Activated CD4-positive, alpha-beta T cell treated with anti-CD3 and anti-CD28 coated beads for 36 hours (primary cell): Measurements from ENCODE around the gene OR5AN1. TPM values are rescaled to one million over a fixed set of nuclear protein-coding genes. Genes with fewer than 3 reads are reported as not detected.
"Not testable (repeated sequence)": the region's sequence is repeated elsewhere in the genome, so short reads cannot be mapped to it uniquely, and the experiment has no call there.

ENCODE experiments used
- ATAC-seq: fragments of 200-7000 bp; cut with Tn5 transposase; one replicate; pipeline ENCODE4 v1.10.0; 2021; ENCODE audit warnings: mild to moderate bottlenecking, moderate library complexity
- CTCF ChIA-PET: fragments of 350-600 bp; sonication (Branson Sonifier 250); formaldehyde crosslinking; loops from one replicate; lab custom pipeline; 2021; ENCODE audit warnings: antibody characterized with exemption; lab: Charles Lee
- POLR2A ChIA-PET: fragments of 350-600 bp; sonication (Branson Sonifier 250); formaldehyde crosslinking; loops from one replicate; lab custom pipeline; 2021; ENCODE audit warnings: antibody characterized with exemption, inconsistent platforms; lab: Charles Lee
- DNase-seq: peaks from one replicate; pipeline ENCODE4 v3.0.0-alpha.2; 2020
- H3K27ac Mint-ChIP-seq: one replicate; pipeline ENCODE4 v1.8.0; 2021; ENCODE audit warnings: mixed read lengths
- H3K27me3 Mint-ChIP-seq: one replicate; pipeline ENCODE4 v1.8.0; 2021; ENCODE audit warnings: mixed read lengths
- H3K36me3 Mint-ChIP-seq: one replicate; pipeline ENCODE4 v1.8.0; 2021; ENCODE audit warnings: low read depth, mixed read lengths
- H3K4me1 Mint-ChIP-seq: one replicate; pipeline ENCODE4 v1.8.0; 2021; ENCODE audit warnings: mixed read lengths
- H3K4me3 Mint-ChIP-seq: one replicate; pipeline ENCODE4 v1.8.0; 2021; ENCODE audit warnings: mild to moderate bottlenecking, moderate library complexity, mixed read lengths
- H3K9me3 Mint-ChIP-seq: one replicate; pipeline ENCODE4 v1.8.0; 2021; ENCODE audit warnings: low read depth, mixed read lengths
- intact Hi-C, 2 experiments: fragments of 100-400 bp; cut with DNase I in 1 of 2; cut with micrococcal nuclease in 1 of 2; formaldehyde crosslinking; loops; one replicate each; pipeline versions ENCODE4 v1.14.2 to v1.15.1; 2022 to 2024; cut with DNase I, micrococcal nuclease
- total RNA-seq, 2 experiments: library from RNA; stranded (reverse); gene quantifications; one replicate each; pipeline ENCODE4 v1.2.3, GENCODE V29; 2021

The OR5AN1 gene
- not detected for total RNA-seq

GRCh38 chr11:59358595-59358994, at the start of gene OR5AN1:
Gene OR5AN1 (plus strand): TSS chr11:59358895. CDS start chr11:59364459, 5,564 bp downstream.
- ATAC-seq, result no peak
- H3K4me1 Mint-ChIP-seq, result no peaks in the 10 kb centered on the region

GRCh38 chr11:59335001-59335400, 23.7 kb upstream of the OR5AN1 start:
- peaks cover 15% of the 10 kb centered on the region for H3K27me3 Mint-ChIP-seq
- H3K4me3 Mint-ChIP-seq, result no peak overlapping the region
- no peak overlapping the region for H3K27ac Mint-ChIP-seq

More at GRCh38 chr11:59358595-59358994, at the start of gene OR5AN1:
- ChIA-PET CTCF (interaction anchor here (0.6 to 1.3 kb wide), 3 partner anchors 10 to 88 kb away, joined by 3 read pairs; no protein-coding TSS in a partner anchor), POLR2A (no interaction called here)
- no peak within 1 kb of the TSS for H3K27ac Mint-ChIP-seq
- peaks cover 4% of the 10 kb centered on the region for H3K27me3 Mint-ChIP-seq
- no peak within 1 kb of the TSS for H3K4me3 Mint-ChIP-seq
- no peak for DNase-seq
- H3K36me3 Mint-ChIP-seq, result no peaks in the 10 kb centered on the region
- no peaks in the 10 kb centered on the region for H3K9me3 Mint-ChIP-seq
- intact Hi-C loops, result no loop called here

GRCh38 chr11:59336176-59336575, 22.5 kb upstream of the OR5AN1 start:
- Mint-ChIP-seq H3K4me1 (no peaks in the 10 kb centered on the region), H3K27me3 (peaks cover 13% of the 10 kb centered on the region), H3K4me3 (no peak overlapping the region), H3K36me3 (no peaks in the 10 kb centered on the region), H3K27ac (no peak overlapping the region), H3K9me3 (peaks cover 4% of the 10 kb centered on the region)
- ChIA-PET CTCF (no interaction called here), POLR2A (no interaction called here)
- no peak for ATAC-seq
- intact Hi-C loops, result no loop called here
- no peak for DNase-seq

More at GRCh38 chr11:59335001-59335400, 23.7 kb upstream of the OR5AN1 start:
- ATAC-seq (no peak), DNase-seq (no peak)
- CTCF ChIA-PET, result interaction anchor here (0.8 to 1.1 kb wide), 3 partner anchors 9 to 20 kb away, joined by 3 to 4 read pairs (median 4); no protein-coding TSS in a partner anchor
- Mint-ChIP-seq H3K36me3 (no peaks in the 10 kb centered on the region), H3K9me3 (peaks cover 2% of the 10 kb centered on the region), H3K4me1 (no peaks in the 10 kb centered on the region)
- intact Hi-C loops, result no loop called here
- POLR2A ChIA-PET, result interaction anchor here (0.7 kb wide), 1 partner anchor 38 kb away, joined by 3 read pairs; no protein-coding TSS in a partner anchor

GRCh38 chr11:59336931-59337330, 21.8 kb upstream of the OR5AN1 start:
- H3K9me3 Mint-ChIP-seq, result peaks cover 4% of the 10 kb centered on the region
- no peak overlapping the region for H3K4me3 Mint-ChIP-seq
- H3K4me1 Mint-ChIP-seq, result no peaks in the 10 kb centered on the region
- ATAC-seq, result no peak
- H3K27me3 Mint-ChIP-seq, result peaks cover 11% of the 10 kb centered on the region
- no peak for DNase-seq
- CTCF ChIA-PET, result no interaction called here
- no peaks in the 10 kb centered on the region for H3K36me3 Mint-ChIP-seq
- intact Hi-C loops, result no loop called here
- H3K27ac Mint-ChIP-seq, result no peak overlapping the region
- POLR2A ChIA-PET, result no interaction called here

- POLR2A ChIA-PET, ATAC-seq, intact Hi-C loops, CTCF ChIA-PET, H3K27ac Mint-ChIP-seq, H3K36me3 Mint-ChIP-seq, H3K4me1 Mint-ChIP-seq, H3K9me3 Mint-ChIP-seq, DNase-seq, H3K4me3 Mint-ChIP-seq: not testable (repeated sequence)
- peaks cover 24% of the 10 kb centered on the region for H3K27me3 Mint-ChIP-seq
Measured at GRCh38 chr11:59349657-59350056, 9.0 kb upstream of the OR5AN1 start.

- Mint-ChIP-seq H3K4me3 (no peak overlapping the region), H3K36me3 (no peaks in the 10 kb centered on the region), H3K27me3 (peaks cover 10% of the 10 kb centered on the region), H3K9me3 (no peaks in the 10 kb centered on the region), H3K4me1 (no peaks in the 10 kb centered on the region), H3K27ac (no peak overlapping the region)
- DNase-seq (no peak), ATAC-seq (no peak)
- ChIA-PET POLR2A (no interaction called here), CTCF (no interaction called here)
- intact Hi-C loops, result no loop called here
Measured at GRCh38 chr11:59355226-59355625, 3.5 kb upstream of the OR5AN1 start.

- CTCF ChIA-PET, result no interaction called here
- ATAC-seq (no peak), DNase-seq (no peak)
- Mint-ChIP-seq H3K36me3 (no peaks in the 10 kb centered on the region), H3K9me3 (no peaks in the 10 kb centered on the region), H3K4me3 (no peak overlapping the region), H3K27me3 (peaks cover 7% of the 10 kb centered on the region), H3K27ac (no peak overlapping the region), H3K4me1 (no peaks in the 10 kb centered on the region)
- intact Hi-C loops, result no loop called here
- POLR2A ChIA-PET, result no interaction called here
Measured at GRCh38 chr11:59356561-59356960, 2.1 kb upstream of the OR5AN1 start.

- Mint-ChIP-seq H3K27ac (no peak overlapping the region), H3K36me3 (no peaks in the 10 kb centered on the region), H3K4me3 (no peak overlapping the region), H3K27me3 (peaks cover 7% of the 10 kb centered on the region), H3K9me3 (no peaks in the 10 kb centered on the region), H3K4me1 (no peaks in the 10 kb centered on the region)
- intact Hi-C loops, result no loop called here
- POLR2A ChIA-PET, result no interaction called here
- DNase-seq (no peak), ATAC-seq (no peak)
- CTCF ChIA-PET, result interaction anchor here (1.3 kb wide), 1 partner anchor 11 kb away, joined by 3 read pairs; no protein-coding TSS in a partner anchor
Measured at GRCh38 chr11:59358020-59358419, 675 bp upstream of the OR5AN1 start.

GRCh38 chr11:59365232-59366018, 6.7 kb downstream of the OR5AN1 start:
- no peak overlapping the region for H3K27ac Mint-ChIP-seq
- H3K4me1 Mint-ChIP-seq, result no peaks in the 10 kb centered on the region
- DNase-seq, result no peak
- intact Hi-C loops, result loop anchor here in 1 of 2 experiments (5.0 kb wide), 1 partner anchor 52 kb away; no protein-coding TSS in a partner anchor
- no peak for ATAC-seq
- no peak overlapping the region for H3K4me3 Mint-ChIP-seq
- no peaks in the 10 kb centered on the region for H3K36me3 Mint-ChIP-seq
- H3K27me3 Mint-ChIP-seq, result peaks cover 18% of the 10 kb centered on the region
- ChIA-PET POLR2A (no interaction called here), CTCF (no interaction called here)
- H3K9me3 Mint-ChIP-seq, result peaks cover 5% of the 10 kb centered on the region

GRCh38 chr11:59368238-59369022, 9.7 kb downstream of the OR5AN1 start:
- Mint-ChIP-seq H3K27ac (no peak overlapping the region), H3K9me3 (peaks cover 5% of the 10 kb centered on the region)
- POLR2A ChIA-PET, result no interaction called here

GRCh38 chr11:59372324-59372723, 13.6 kb downstream of the OR5AN1 start:
- CTCF ChIA-PET, result interaction anchor here (1.0 kb wide), 1 partner anchor 237 kb away, joined by 3 read pairs; no protein-coding TSS in a partner anchor
- H3K9me3 Mint-ChIP-seq, H3K4me3 Mint-ChIP-seq, ATAC-seq, DNase-seq, H3K4me1 Mint-ChIP-seq, H3K36me3 Mint-ChIP-seq, intact Hi-C loops, H3K27ac Mint-ChIP-seq: not testable (repeated sequence)
- peaks cover 27% of the 10 kb centered on the region for H3K27me3 Mint-ChIP-seq
- POLR2A ChIA-PET, result interaction anchor here (0.6 kb wide), 1 partner anchor 38 kb away, joined by 3 read pairs; no protein-coding TSS in a partner anchor

More at GRCh38 chr11:59368238-59369022, 9.7 kb downstream of the OR5AN1 start:
- Mint-ChIP-seq H3K4me1 (no peaks in the 10 kb centered on the region), H3K27me3 (peaks cover 20% of the 10 kb centered on the region), H3K36me3 (no peaks in the 10 kb centered on the region), H3K4me3 (no peak overlapping the region)
- intact Hi-C loops, result loop anchor here in 1 of 2 experiments (5.0 kb wide), 1 partner anchor 49 kb away; no protein-coding TSS in a partner anchor
- ATAC-seq (no peak), DNase-seq (no peak)
- CTCF ChIA-PET, result interaction anchor here (1.5 kb wide), 1 partner anchor 10 kb away, joined by 3 read pairs; the partner anchor contains the start of gene OR5AN1
